DMS153 (cell line): ENCODE measurements around the gene SLC43A3.

Experiments
- DNase-seq: peaks from one replicate; lab custom pipeline; 2025; lab: John Stamatoyannopoulos, UW

Gene SLC43A3

GRCh38 chr11:57427727-57428082 is 784 bp upstream of the SLC43A3 start:
- no peak for DNase-seq

- peak; percentile 26 for DNase-seq
Observed at GRCh38 chr11:57426439-57426928, 437 bp downstream of the SLC43A3 start.

GRCh38 chr11:57425565-57426438 is 1.1 kb downstream of the SLC43A3 start:
- no peak for DNase-seq

- peak; percentile 43 for DNase-seq
Observed at GRCh38 chr11:57424792-57425564, 1.9 kb downstream of the SLC43A3 start.

GRCh38 chr11:57424137-57424791 is 2.7 kb downstream of the SLC43A3 start:
- DNase-seq, result no peak

GRCh38 chr11:57422669-57423068 is 4.3 kb downstream of the SLC43A3 start:
- DNase-seq, result no peak

- no peak for DNase-seq
Observed at GRCh38 chr11:57421805-57422204, 5.1 kb downstream of the SLC43A3 start.

- no peak for DNase-seq
Observed at GRCh38 chr11:57421066-57421465, 5.9 kb downstream of the SLC43A3 start.

- DNase-seq, result no peak
Observed at GRCh38 chr11:57419146-57419545, 7.8 kb downstream of the SLC43A3 start.

GRCh38 chr11:57418131-57418530 is 8.8 kb downstream of the SLC43A3 start:
- no peak for DNase-seq

GRCh38 chr11:57417056-57417455 is 9.9 kb downstream of the SLC43A3 start:
- DNase-seq, result no peak

GRCh38 chr11:57416436-57416835 is 10.5 kb downstream of the SLC43A3 start:
- DNase-seq, result no peak

- DNase-seq, result no peak
Observed at GRCh38 chr11:57414612-57415212, 12.2 kb downstream of the SLC43A3 start.

- DNase-seq, result no peak
Observed at GRCh38 chr11:57413681-57414080, 13.2 kb downstream of the SLC43A3 start.

GRCh38 chr11:57410287-57410686 is 16.6 kb downstream of the SLC43A3 start:
- no peak for DNase-seq

GRCh38 chr11:57409321-57410100 is 17.4 kb downstream of the SLC43A3 start:
- DNase-seq, result no peak

GRCh38 chr11:57408771-57409170 is 18.1 kb downstream of the SLC43A3 start:
- DNase-seq, result no peak

- no peak for DNase-seq
Observed at GRCh38 chr11:57407941-57408475, 18.9 kb downstream of the SLC43A3 start.

- no peak for DNase-seq
Observed at GRCh38 chr11:57407010-57407920, 19.7 kb downstream of the SLC43A3 start.

- no peak for DNase-seq
Observed at GRCh38 chr11:57406337-57406904, 20.5 kb downstream of the SLC43A3 start.
